ENCODE data around the gene CPNE7. TPM values are rescaled to one million over a fixed set of nuclear protein-coding genes. Genes with fewer than 3 reads are reported as not detected.
A peak's percentile ranks its signal among the peaks of the same experiment; 100 is the strongest.

The CPNE7 gene
- total and polyA plus RNA-seq, 2 of the 13 experiments (the other 11 are each of a cell fraction or from before 2014, with no cell fraction given), result 0.59 TPM; not detected in 1

GRCh38 chr16:89565506-89566372 lies 9.8 kb upstream of the CPNE7 start (continued):
- no peak for TF ChIP-seq KLF15 (CRISPR knock-in tag; IDR thresholded peaks at IDR 0.05; ENCODE audit: borderline replicate concordance)
- peak; percentile 82; the same call in 1 of the 2 replicates for TF ChIP-seq ZNF224 (CRISPR knock-in tag; IDR thresholded peaks at IDR 0.05)
- TF ChIP-seq ZMAT5 (CRISPR knock-in tag; IDR thresholded peaks at IDR 0.05; ENCODE audit: borderline replicate concordance, low read depth), result no peak
- peak; percentile 48 for TF ChIP-seq KAT8 (CRISPR knock-in tag; IDR thresholded peaks at IDR 0.05)
- 0 out of 2 replicates have a peak, but pooled peaks have one; percentile 58 for TF ChIP-seq ZNF33B (CRISPR knock-in tag; IDR thresholded peaks at IDR 0.05)
- no peak for TF ChIP-seq FOXA1 (IDR thresholded peaks at IDR 0.05)
- TF ChIP-seq FOXA1 (CRISPR knock-in tag; IDR thresholded peaks at IDR 0.05), result 0 out of 2 replicates have a peak, but pooled peaks have one; percentile 6
- TF ChIP-seq SP2 (CRISPR knock-in tag; IDR thresholded peaks at IDR 0.05), result peak; percentile 42; the same call in 1 of the 2 replicates
- TF ChIP-seq ZNF749 (CRISPR knock-in tag; IDR thresholded peaks at IDR 0.05; ENCODE audit: borderline replicate concordance), result no peak
- peak; percentile 68; the same call in 1 of the 2 replicates for TF ChIP-seq CBFB (CRISPR knock-in tag; IDR thresholded peaks at IDR 0.05)
- 0 out of 2 replicates have a peak, but pooled peaks have one; percentile 25 for TF ChIP-seq ZNF143 (CRISPR knock-in tag; IDR thresholded peaks at IDR 0.05)
- TF ChIP-seq BRF2 (CRISPR knock-in tag; IDR thresholded peaks at IDR 0.05), result peak; percentile 60; the same call in 1 of the 2 replicates
- TF ChIP-seq NR2C2 (CRISPR knock-in tag; IDR thresholded peaks at IDR 0.05; ENCODE audit: borderline replicate concordance), result peak; percentile 42; the same call in 1 of the 2 replicates
- TF ChIP-seq DDIT3 (CRISPR knock-in tag; IDR thresholded peaks at IDR 0.05), result no peak
- TF ChIP-seq ZNF180 (CRISPR knock-in tag; IDR thresholded peaks at IDR 0.05; ENCODE audit: borderline replicate concordance, low read depth), result 0 out of 2 replicates have a peak, but pooled peaks have one; percentile 18
- no peak for TF ChIP-seq ZNF44 (CRISPR knock-in tag; IDR thresholded peaks at IDR 0.05)
- peak; percentile 77; the same call in 1 of the 2 replicates for TF ChIP-seq BRD4 (CRISPR knock-in tag; IDR thresholded peaks at IDR 0.05)
- TF ChIP-seq ZNF557 (CRISPR knock-in tag; IDR thresholded peaks at IDR 0.05), result no peak; the same call in 1 of the 2 replicates
- peak; percentile 88 for TF ChIP-seq TP53 (CRISPR knock-in tag; conservative IDR thresholded peaks at IDR 0.05)
- no peak; the same call in 1 of the 2 replicates for TF ChIP-seq ZBTB7A (CRISPR knock-in tag; IDR thresholded peaks at IDR 0.05)
- no peak; the same call in none of the 2 replicates for TF ChIP-seq HDAC2 (CRISPR knock-in tag; IDR thresholded peaks at IDR 0.05)
- peak; percentile 45; the same call in 1 of the 2 replicates for TF ChIP-seq NCOA1 (CRISPR knock-in tag; IDR thresholded peaks at IDR 0.05)
- TF ChIP-seq ZNF780A (CRISPR knock-in tag; IDR thresholded peaks at IDR 0.05), result no peak; the same call in 1 of the 2 replicates
- TF ChIP-seq YEATS2 (CRISPR knock-in tag; IDR thresholded peaks at IDR 0.05; ENCODE audit: borderline replicate concordance), result 0 out of 2 replicates have a peak, but pooled peaks have one; percentile 3
- peak; percentile 64; the same call in 1 of the 2 replicates for TF ChIP-seq HOXD1 (CRISPR knock-in tag; IDR thresholded peaks at IDR 0.05)
- TF ChIP-seq ZNF747 (CRISPR knock-in tag; IDR thresholded peaks at IDR 0.05; ENCODE audit: borderline replicate concordance), result peak; percentile 39; the same call in 1 of the 2 replicates
- TF ChIP-seq ZNF772 (CRISPR knock-in tag; IDR thresholded peaks at IDR 0.05), result no peak
- peak; percentile 78; the same call in 1 of the 2 replicates for TF ChIP-seq ZC3H4 (CRISPR knock-in tag; IDR thresholded peaks at IDR 0.05; ENCODE audit: borderline replicate concordance)
- peak; percentile 100 for TF ChIP-seq AGO1 (IDR thresholded peaks at IDR 0.05; ENCODE audit: low read depth, low read length, poor library complexity, severe bottlenecking)

Data from HepG2 (cell line).